HL-60 (cell line): ENCODE data around the gene TC2N.

ENCODE experiments used
- DNase-seq, 2 experiments: peaks; one replicate each; pipeline ENCODE4 v3.0.0-alpha.2; 2010 to 2020; ENCODE audit warnings: low read depth in 1 of 2, low spot score in 1 of 2
- H3K27ac ChIP-seq: fragments of 250-450 bp; sonication (Bioruptor Pico); replicated peaks from 2 replicates; pipeline ENCODE4 v1.5.1; 2020; ENCODE audit warnings: mild to moderate bottlenecking, moderate library complexity
- H3K27me3 ChIP-seq: fragments of 250-450 bp; sonication (Bioruptor Pico); 2 replicates; pipeline ENCODE4 v1.5.1; 2021; ENCODE audit warnings: mild to moderate bottlenecking, moderate library complexity; ENCODE audit not compliant: insufficient read depth, poor library complexity, severe bottlenecking
- H3K4me3 ChIP-seq: replicated peaks from 2 replicates; pipeline ENCODE4 v1.5.1; 2011; ENCODE audit warnings: mild to moderate bottlenecking, control low read depth, low read length; ENCODE audit not compliant: insufficient read depth
- GABPA ChIP-seq: IDR thresholded peaks from 2 replicates; pipeline ENCODE4 v1.6.1; 2012; ENCODE audit warnings: low read depth
- POLR2AphosphoS5 ChIP-seq: IDR thresholded peaks from 2 replicates; pipeline ENCODE4 v1.6.1; 2012; ENCODE audit warnings: low read depth
- SPI1 ChIP-seq: IDR thresholded peaks from 2 replicates; pipeline ENCODE4 v1.6.1; 2012; ENCODE audit warnings: low read depth, mild to moderate bottlenecking, borderline replicate concordance
- TF ChIP-seq, protein P1 (sequence below): IDR thresholded peaks from 2 replicates; pipeline ENCODE4 v1.6.1; 2012; ENCODE audit warnings: low read depth; ENCODE audit not compliant: insufficient replicate concordance
- TF ChIP-seq, protein P2 (sequence below): IDR thresholded peaks from one replicate; pipeline ENCODE4 v1.5.1; 2011; ENCODE audit warnings: low read length, control low read depth, inconsistent platforms; ENCODE audit not compliant: insufficient read depth

The TC2N gene

DNA sequence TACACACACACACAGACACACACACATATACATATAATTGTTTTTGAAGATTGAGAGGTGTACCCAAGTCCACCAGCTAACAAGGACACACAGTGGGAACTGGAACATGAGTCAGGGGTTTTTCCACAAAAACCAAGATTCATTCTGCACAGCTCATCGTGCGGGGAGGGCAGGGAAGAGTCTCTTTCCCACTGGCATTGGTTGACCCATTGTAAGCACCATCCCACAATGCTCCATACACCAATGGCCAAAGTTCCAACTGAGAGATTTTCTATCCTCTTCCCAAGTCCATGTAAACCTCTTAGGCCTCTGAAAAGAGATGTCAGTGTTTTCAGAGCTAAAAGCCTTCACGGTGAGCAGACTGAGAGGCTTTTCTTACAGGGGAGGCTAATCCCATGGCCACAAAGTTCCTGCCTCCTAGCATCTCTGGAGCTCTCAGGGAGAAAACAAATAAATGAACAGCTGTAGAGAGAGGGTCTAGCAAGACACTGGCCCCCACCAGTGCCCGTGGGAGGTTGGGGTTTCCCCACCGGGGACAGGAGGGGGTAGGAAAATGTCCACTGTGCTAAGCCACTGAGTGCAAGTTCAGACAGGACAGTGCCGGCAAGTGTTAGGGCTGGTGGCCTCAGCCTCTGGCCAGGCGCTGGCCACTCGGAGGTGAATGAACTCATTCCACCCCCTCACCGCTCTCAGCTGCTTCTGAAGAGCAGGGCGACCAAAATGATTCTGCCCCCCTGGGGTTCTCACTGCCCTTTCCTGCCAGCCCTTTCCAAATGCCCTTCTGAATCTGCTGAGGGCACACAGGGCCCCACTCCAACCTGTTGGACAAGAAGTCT, 21.5 kb upstream of the TC2N start:
- Histone ChIP-seq H3K27me3 (no peaks in the 10 kb centered on the region), H3K4me3 (no peak overlapping the region), H3K27ac (no peak overlapping the region)
- no peak for TF ChIP-seq POLR2AphosphoS5
- TF ChIP-seq SPI1, result no peak
- TF ChIP-seq, protein P1, sequence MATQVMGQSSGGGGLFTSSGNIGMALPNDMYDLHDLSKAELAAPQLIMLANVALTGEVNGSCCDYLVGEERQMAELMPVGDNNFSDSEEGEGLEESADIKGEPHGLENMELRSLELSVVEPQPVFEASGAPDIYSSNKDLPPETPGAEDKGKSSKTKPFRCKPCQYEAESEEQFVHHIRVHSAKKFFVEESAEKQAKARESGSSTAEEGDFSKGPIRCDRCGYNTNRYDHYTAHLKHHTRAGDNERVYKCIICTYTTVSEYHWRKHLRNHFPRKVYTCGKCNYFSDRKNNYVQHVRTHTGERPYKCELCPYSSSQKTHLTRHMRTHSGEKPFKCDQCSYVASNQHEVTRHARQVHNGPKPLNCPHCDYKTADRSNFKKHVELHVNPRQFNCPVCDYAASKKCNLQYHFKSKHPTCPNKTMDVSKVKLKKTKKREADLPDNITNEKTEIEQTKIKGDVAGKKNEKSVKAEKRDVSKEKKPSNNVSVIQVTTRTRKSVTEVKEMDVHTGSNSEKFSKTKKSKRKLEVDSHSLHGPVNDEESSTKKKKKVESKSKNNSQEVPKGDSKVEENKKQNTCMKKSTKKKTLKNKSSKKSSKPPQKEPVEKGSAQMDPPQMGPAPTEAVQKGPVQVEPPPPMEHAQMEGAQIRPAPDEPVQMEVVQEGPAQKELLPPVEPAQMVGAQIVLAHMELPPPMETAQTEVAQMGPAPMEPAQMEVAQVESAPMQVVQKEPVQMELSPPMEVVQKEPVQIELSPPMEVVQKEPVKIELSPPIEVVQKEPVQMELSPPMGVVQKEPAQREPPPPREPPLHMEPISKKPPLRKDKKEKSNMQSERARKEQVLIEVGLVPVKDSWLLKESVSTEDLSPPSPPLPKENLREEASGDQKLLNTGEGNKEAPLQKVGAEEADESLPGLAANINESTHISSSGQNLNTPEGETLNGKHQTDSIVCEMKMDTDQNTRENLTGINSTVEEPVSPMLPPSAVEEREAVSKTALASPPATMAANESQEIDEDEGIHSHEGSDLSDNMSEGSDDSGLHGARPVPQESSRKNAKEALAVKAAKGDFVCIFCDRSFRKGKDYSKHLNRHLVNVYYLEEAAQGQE, result no peak
- TF ChIP-seq, protein P2, sequence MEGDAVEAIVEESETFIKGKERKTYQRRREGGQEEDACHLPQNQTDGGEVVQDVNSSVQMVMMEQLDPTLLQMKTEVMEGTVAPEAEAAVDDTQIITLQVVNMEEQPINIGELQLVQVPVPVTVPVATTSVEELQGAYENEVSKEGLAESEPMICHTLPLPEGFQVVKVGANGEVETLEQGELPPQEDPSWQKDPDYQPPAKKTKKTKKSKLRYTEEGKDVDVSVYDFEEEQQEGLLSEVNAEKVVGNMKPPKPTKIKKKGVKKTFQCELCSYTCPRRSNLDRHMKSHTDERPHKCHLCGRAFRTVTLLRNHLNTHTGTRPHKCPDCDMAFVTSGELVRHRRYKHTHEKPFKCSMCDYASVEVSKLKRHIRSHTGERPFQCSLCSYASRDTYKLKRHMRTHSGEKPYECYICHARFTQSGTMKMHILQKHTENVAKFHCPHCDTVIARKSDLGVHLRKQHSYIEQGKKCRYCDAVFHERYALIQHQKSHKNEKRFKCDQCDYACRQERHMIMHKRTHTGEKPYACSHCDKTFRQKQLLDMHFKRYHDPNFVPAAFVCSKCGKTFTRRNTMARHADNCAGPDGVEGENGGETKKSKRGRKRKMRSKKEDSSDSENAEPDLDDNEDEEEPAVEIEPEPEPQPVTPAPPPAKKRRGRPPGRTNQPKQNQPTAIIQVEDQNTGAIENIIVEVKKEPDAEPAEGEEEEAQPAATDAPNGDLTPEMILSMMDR, result no peak
- TF ChIP-seq GABPA, result no peak
- DNase-seq, result no peak

DNA sequence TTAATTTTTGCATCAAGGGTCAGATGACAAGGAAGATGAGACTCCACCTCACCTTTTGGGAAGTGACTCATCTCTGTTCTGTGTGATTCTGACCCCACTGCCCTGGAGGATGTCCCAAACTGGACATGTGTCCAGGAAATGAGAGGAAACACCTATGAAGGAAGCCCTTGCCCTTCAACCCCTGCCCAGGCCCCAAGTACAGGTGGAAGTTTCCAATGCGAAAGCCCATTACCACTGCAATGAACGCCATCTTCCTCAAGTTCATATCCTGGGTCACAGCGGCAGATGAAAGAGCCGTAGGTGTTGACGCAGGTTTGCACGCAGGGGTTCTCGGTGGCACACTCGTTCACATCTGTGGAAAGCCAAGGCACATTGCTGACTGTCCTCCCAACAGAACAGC, 19.6 kb upstream of the TC2N start:
- Histone ChIP-seq H3K27ac (no peak overlapping the region), H3K4me3 (no peak overlapping the region), H3K27me3 (no peaks in the 10 kb centered on the region)
- no peak for TF ChIP-seq SPI1
- TF ChIP-seq, protein P2, result no peak
- TF ChIP-seq GABPA, result no peak
- TF ChIP-seq, protein P1, result no peak
- TF ChIP-seq POLR2AphosphoS5, result no peak
- DNase-seq, result no peak

DNA sequence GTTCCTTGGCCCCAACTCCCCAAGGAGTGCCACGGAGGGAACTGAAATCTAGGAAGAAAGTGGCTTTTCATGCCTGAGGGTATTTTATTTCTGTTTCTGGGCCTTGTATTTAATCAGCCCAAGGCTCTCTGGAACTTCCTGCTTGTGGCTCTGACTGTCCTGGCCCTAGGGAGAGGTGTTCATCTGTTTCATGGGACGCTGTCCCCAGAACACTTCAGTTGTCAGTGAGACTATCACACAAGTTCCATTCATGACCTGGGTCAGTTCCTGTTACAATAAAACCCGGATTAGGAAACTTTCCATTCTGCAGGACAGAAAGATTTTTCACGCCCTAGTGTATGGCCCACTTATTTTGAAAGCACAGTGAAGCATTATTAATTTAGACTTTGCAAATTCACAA, 18.5 kb upstream of the TC2N start:
- Histone ChIP-seq H3K27me3 (no peaks in the 10 kb centered on the region), H3K27ac (no peak overlapping the region), H3K4me3 (no peak overlapping the region)
- TF ChIP-seq SPI1, result no peak
- TF ChIP-seq GABPA, result no peak
- TF ChIP-seq, protein P1, result no peak
- TF ChIP-seq, protein P2, result no peak
- no peak for TF ChIP-seq POLR2AphosphoS5
- no peak for DNase-seq
